ENCODE results near the gene MAP3K4.

Gene MAP3K4

DNA sequence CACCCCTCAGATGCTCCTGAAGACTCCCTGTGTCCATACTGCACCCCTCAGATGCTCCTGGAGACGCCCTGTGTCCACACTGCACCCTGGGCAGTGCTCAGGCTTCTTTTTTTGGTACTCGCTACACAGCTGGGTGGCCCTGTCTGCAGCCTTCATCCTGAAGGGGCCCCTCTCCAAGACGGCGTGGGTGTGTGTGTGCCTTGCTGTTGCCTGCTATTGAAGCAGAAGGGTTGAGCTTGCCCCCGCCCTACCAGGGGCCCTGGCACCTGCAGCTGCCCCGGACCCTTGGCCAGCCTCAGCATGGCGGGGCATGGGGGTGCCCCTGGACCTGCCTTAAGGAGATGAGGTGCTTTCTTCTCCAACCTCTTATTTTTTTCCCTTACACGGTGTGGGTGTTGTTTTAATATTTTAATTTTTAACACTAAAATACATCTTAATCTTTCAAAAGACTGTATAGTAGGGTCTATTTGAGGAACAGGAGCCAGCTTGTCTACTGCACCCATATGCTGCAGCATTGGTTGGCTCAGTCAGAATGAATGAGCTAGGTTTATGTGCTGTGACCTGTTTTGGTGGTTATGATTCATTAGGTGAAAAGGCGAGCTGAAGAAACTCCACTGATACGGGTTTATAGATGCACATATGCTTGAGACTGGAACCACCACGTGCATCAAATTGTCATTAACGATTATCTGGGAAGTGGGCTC, 146.4 kb downstream of the MAP3K4 start:
- no peak overlapping the region for H3K4me3 ChIP-seq (ENCODE audit: low read depth in 1 of 5, low read length in 5 of 5)
- no peak overlapping the region for H3K9ac ChIP-seq (ENCODE audit: low read length in 5 of 5)
- H3K9me3 ChIP-seq (ENCODE audit: control insufficient read depth in 5 of 5, low read length in 5 of 5) = no peaks in the 10 kb centered on the region
- peaks cover 0 to 9% (median 3%) of the 10 kb centered on the region in 5 donors for H3K4me1 ChIP-seq (ENCODE audit: control insufficient read depth in 5 of 5, insufficient read depth in 5 of 5, low read length in 5 of 5)
- peaks cover 0 to 48% (median 26%) of the 10 kb centered on the region in 5 donors for H3K36me3 ChIP-seq (ENCODE audit: control insufficient read depth in 5 of 5, insufficient read depth in 5 of 5, low read length in 5 of 5)
- H3K27ac ChIP-seq (ENCODE audit: low read depth, low read length) = no peak overlapping the region
- H3K27me3 ChIP-seq (ENCODE audit: control insufficient read depth in 5 of 5, insufficient read depth in 4 of 5, low read length in 5 of 5) = no peaks in the 10 kb centered on the region

DNA sequence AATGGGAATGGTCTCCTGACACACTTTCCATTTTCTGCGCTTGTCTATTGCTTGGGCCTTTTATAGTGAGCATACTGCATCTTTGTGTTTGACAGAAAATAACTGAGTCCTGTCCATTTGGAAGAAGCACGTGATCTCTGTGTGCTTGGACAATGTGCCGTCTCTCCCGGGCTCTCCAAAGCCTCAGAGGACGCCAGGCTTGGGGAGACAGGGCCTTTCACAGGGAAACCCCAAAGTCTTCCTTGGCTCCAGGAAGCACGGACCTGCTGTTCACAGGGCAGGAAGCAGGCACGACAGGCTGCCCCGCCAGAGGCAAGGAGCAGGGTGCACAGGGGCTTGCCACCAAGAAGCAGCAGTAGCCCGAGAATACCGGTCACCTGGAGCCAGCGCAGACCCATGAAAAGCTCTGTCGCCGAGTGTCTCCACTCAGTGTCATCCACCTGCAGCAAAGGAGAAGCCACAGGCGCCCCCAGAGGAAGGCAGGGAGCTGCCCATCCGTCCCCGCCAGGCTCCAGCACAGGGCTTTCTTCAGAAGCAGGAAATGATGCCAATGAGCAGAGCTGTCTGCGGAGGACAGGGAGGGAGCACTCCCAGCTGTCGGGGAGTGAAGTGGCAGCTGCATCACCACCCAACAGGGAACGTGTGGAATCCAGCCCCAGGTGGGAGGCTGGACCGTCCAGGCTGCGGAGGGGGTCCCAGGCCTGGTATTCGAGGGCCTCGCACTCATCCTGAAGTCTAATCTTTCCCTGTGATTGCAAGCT, 147.2 kb downstream of the MAP3K4 start:
- no peak overlapping the region for H3K4me3 ChIP-seq (ENCODE audit: low read depth in 1 of 5, low read length in 5 of 5)
- peaks cover 0 to 9% (median 3%) of the 10 kb centered on the region in 5 donors for H3K4me1 ChIP-seq (ENCODE audit: control insufficient read depth in 5 of 5, insufficient read depth in 5 of 5, low read length in 5 of 5)
- no peaks in the 10 kb centered on the region for H3K27me3 ChIP-seq (ENCODE audit: control insufficient read depth in 5 of 5, insufficient read depth in 4 of 5, low read length in 5 of 5)
- H3K9me3 ChIP-seq (ENCODE audit: control insufficient read depth in 5 of 5, low read length in 5 of 5) = no peaks in the 10 kb centered on the region
- H3K36me3 ChIP-seq (ENCODE audit: control insufficient read depth in 5 of 5, insufficient read depth in 5 of 5, low read length in 5 of 5) = peaks cover 0 to 48% (median 26%) of the 10 kb centered on the region in 5 donors
- no peak overlapping the region for H3K9ac ChIP-seq (ENCODE audit: low read length in 5 of 5)
- no peak overlapping the region for H3K27ac ChIP-seq (ENCODE audit: low read depth, low read length)

DNA sequence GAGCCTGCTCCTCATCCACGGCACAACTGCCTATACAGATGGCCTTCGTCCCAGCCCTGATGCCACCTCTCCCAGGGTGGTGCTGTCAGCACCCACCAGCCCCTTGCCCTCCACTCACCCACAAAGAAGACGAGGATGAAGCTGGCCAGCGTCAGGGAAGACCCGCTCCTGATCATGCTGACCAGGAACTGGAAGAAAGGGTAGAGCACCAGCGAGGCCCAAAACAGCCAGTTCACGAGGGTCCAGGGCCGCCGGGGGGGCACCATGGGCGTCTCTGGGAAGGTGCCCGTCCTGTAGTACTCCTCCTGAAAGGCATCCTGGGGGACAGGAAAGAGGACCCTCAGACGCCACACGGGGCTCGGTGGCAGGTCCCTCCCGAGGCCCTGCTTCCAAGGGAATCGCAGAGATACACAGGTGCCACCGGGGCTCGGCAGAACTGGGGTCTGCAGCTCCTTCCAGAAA, 147.8 kb downstream of the MAP3K4 start:
- Histone ChIP-seq H3K27me3 (ENCODE audit: control insufficient read depth in 5 of 5, insufficient read depth in 4 of 5, low read length in 5 of 5) (no peaks in the 10 kb centered on the region), H3K9ac (ENCODE audit: low read length in 5 of 5) (no peak overlapping the region), H3K4me1 (ENCODE audit: control insufficient read depth in 5 of 5, insufficient read depth in 5 of 5, low read length in 5 of 5) (peaks cover 0 to 9% (median 0%) of the 10 kb centered on the region in 5 donors), H3K27ac (ENCODE audit: low read depth, low read length) (no peak overlapping the region), H3K4me3 (ENCODE audit: low read depth in 1 of 5, low read length in 5 of 5) (no peak overlapping the region), H3K9me3 (ENCODE audit: control insufficient read depth in 5 of 5, low read length in 5 of 5) (no peaks in the 10 kb centered on the region), H3K36me3 (ENCODE audit: control insufficient read depth in 5 of 5, insufficient read depth in 5 of 5, low read length in 5 of 5) (peaks cover 0 to 44% (median 26%) of the 10 kb centered on the region in 5 donors)

DNA sequence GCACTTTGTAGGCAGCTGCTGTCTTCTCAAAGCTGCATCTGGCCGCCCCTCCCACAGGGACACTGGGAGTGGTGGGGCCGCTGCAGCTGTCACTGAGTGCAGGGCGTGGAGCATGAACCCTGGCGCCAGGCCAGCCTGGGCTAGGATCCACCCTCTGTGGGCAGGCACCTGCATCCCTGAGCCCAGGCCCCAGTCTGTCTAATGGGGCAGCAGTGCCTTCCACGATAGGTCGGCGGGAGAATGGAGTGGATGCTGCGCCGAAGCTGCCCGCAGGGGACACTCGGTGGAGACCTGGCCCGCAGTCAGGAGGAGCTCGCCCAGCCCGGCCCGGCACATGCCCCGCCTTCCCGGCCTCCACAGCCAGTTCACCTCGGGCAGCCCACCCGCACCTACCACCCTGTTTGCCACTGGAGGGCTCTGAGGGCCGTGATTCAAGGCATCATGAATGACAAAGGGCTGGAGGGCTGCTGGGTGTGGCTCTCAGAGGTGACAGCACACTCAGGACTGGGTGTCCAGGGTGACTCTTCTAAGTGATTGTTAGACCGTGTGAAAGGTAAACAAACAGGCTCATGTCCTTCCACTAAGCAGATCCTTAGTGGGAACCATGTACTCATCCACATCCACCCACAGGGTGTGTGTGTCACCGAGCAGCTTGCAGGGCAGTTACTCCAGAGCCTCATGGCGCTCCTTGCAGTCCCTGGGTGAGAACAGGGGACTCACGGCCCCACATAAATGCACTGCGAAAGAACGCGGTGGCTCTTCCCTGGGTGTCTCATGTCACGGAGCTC, 148.4 kb downstream of the MAP3K4 start:
- no peak overlapping the region for H3K27ac ChIP-seq (ENCODE audit: low read depth, low read length)
- H3K9ac ChIP-seq (ENCODE audit: low read length in 5 of 5) = no peak overlapping the region
- no peak overlapping the region for H3K4me3 ChIP-seq (ENCODE audit: low read depth in 1 of 5, low read length in 5 of 5)
- peaks cover 0 to 40% (median 24%) of the 10 kb centered on the region in 5 donors for H3K36me3 ChIP-seq (ENCODE audit: control insufficient read depth in 5 of 5, insufficient read depth in 5 of 5, low read length in 5 of 5)
- no peaks in the 10 kb centered on the region for H3K9me3 ChIP-seq (ENCODE audit: control insufficient read depth in 5 of 5, low read length in 5 of 5)
- no peaks in the 10 kb centered on the region for H3K27me3 ChIP-seq (ENCODE audit: control insufficient read depth in 5 of 5, insufficient read depth in 4 of 5, low read length in 5 of 5)
- H3K4me1 ChIP-seq (ENCODE audit: control insufficient read depth in 5 of 5, insufficient read depth in 5 of 5, low read length in 5 of 5) = peaks cover 0 to 9% (median 0%) of the 10 kb centered on the region in 5 donors

DNA sequence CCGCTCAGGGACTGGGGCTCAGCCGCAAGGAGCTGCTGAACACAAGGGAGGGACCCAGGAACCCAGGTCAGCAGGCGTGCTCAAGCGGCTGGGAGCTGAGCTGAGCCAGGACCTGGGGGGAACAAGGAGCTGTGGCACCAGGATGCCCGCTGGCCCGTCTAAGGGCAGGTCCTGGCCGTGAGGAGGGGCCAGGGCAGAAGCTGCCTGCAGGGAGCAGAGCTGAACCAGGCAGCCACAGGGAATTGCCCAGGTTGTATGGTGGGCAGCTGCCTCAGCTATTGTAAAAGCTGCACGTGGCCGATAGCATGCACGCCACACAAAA, 148.9 kb downstream of the MAP3K4 start:
- no peak overlapping the region for H3K4me3 ChIP-seq (ENCODE audit: low read depth in 1 of 5, low read length in 5 of 5)
- H3K27me3 ChIP-seq (ENCODE audit: control insufficient read depth in 5 of 5, insufficient read depth in 4 of 5, low read length in 5 of 5) = no peaks in the 10 kb centered on the region
- no peaks in the 10 kb centered on the region for H3K9me3 ChIP-seq (ENCODE audit: control insufficient read depth in 5 of 5, low read length in 5 of 5)
- no peak overlapping the region for H3K27ac ChIP-seq (ENCODE audit: low read depth, low read length)
- H3K36me3 ChIP-seq (ENCODE audit: control insufficient read depth in 5 of 5, insufficient read depth in 5 of 5, low read length in 5 of 5) = peaks cover 0 to 41% (median 21%) of the 10 kb centered on the region in 5 donors
- H3K4me1 ChIP-seq (ENCODE audit: control insufficient read depth in 5 of 5, insufficient read depth in 5 of 5, low read length in 5 of 5) = peaks cover 0 to 9% (median 0%) of the 10 kb centered on the region in 5 donors
- H3K9ac ChIP-seq (ENCODE audit: low read length in 5 of 5) = no peak overlapping the region

DNA sequence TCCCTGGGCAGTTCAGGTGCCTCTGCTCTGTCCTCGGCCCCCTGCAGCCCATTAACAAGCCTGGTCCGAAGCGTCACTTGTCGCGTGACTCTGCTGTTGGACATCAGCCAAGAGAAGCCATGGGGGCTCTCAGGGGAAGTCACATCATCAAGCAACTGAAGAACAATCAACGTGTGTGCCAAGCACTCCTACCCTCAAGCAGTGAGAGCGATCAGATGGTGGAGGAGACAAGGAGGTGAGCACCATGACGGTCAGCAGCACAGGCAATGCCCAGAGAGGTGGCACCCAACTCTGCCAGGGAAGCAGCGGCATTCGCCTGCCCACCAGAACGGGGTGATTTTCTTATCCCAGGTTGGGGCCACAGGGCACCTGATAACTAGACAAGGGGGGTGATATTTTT, 149.6 kb downstream of the MAP3K4 start:
- H3K4me1 ChIP-seq (ENCODE audit: control insufficient read depth in 5 of 5, insufficient read depth in 5 of 5, low read length in 5 of 5) = peaks cover 0 to 9% (median 0%) of the 10 kb centered on the region in 5 donors
- H3K36me3 ChIP-seq (ENCODE audit: control insufficient read depth in 5 of 5, insufficient read depth in 5 of 5, low read length in 5 of 5) = peaks cover 0 to 39% (median 16%) of the 10 kb centered on the region in 5 donors
- H3K27me3 ChIP-seq (ENCODE audit: control insufficient read depth in 5 of 5, insufficient read depth in 4 of 5, low read length in 5 of 5) = no peaks in the 10 kb centered on the region
- H3K9ac ChIP-seq (ENCODE audit: low read length in 5 of 5) = no peak overlapping the region
- H3K27ac ChIP-seq (ENCODE audit: low read depth, low read length) = no peak overlapping the region
- no peaks in the 10 kb centered on the region for H3K9me3 ChIP-seq (ENCODE audit: control insufficient read depth in 5 of 5, low read length in 5 of 5)
- H3K4me3 ChIP-seq (ENCODE audit: low read depth in 1 of 5, low read length in 5 of 5) = no peak overlapping the region

DNA sequence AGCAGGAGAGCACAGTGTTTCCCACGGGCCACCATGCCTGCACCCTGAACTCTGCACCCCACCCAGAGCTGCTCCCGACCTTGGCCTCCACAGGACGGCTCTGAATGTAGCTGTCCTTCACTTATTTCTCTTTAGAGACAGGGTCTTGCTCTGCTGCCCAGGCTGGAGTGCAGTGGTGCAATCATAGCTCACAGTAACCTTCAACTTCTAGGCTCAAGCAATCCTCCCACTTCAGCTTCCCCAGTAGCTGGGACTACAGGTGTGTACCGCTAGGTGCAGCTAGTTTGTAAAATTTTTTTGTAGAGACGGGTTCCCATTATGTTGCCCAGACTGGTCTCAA, 151.4 kb downstream of the MAP3K4 start:
- H3K27me3 ChIP-seq (ENCODE audit: control insufficient read depth in 5 of 5, insufficient read depth in 4 of 5, low read length in 5 of 5) = no peaks in the 10 kb centered on the region
- peaks cover 0 to 9% (median 0%) of the 10 kb centered on the region in 5 donors for H3K4me1 ChIP-seq (ENCODE audit: control insufficient read depth in 5 of 5, insufficient read depth in 5 of 5, low read length in 5 of 5)
- H3K9me3 ChIP-seq (ENCODE audit: control insufficient read depth in 5 of 5, low read length in 5 of 5) = no peaks in the 10 kb centered on the region
- no peak overlapping the region for H3K4me3 ChIP-seq (ENCODE audit: low read depth in 1 of 5, low read length in 5 of 5)
- H3K27ac ChIP-seq (ENCODE audit: low read depth, low read length) = no peak overlapping the region
- no peak overlapping the region for H3K9ac ChIP-seq (ENCODE audit: low read length in 5 of 5)
- peaks cover 0 to 34% (median 12%) of the 10 kb centered on the region in 5 donors for H3K36me3 ChIP-seq (ENCODE audit: control insufficient read depth in 5 of 5, insufficient read depth in 5 of 5, low read length in 5 of 5)

DNA sequence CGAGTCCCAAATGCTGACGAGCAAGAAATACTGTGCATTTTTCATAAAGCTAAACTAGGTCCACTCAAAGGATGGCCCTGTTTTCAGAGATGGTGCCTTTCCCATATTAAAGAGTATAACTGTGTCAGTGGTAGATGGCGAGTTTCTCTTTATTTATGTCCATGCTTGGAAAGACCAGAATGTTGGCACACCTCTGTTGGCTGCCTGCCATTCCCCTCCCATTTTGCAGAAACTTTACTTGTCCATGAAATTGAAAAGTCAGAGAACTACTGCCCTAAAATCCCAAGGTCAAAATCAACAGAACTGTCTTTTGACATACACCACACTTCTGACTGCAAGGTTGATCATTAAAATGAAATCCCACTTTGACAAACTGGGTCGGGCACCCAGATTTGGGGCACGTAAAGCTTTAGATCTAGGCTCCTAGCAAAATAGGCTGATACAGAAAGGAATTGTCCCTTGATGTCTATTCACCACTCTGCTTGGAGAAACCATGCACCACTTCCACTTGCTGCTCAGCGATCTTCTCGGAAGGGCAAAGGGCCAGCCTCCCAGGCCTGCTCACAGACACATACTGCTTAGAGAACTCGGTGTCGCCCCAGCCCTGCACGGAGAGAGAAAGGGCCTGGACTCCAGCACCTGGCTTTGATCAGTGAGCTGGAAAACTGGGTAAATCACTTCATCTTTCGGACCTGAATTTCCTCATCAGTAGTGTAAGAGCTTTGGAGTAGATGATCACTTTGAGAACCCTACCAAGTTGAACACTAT, 152.3 kb downstream of the MAP3K4 start:
- no peaks in the 10 kb centered on the region for H3K9me3 ChIP-seq (ENCODE audit: control insufficient read depth in 5 of 5, low read length in 5 of 5)
- H3K27me3 ChIP-seq (ENCODE audit: control insufficient read depth in 5 of 5, insufficient read depth in 4 of 5, low read length in 5 of 5) = no peaks in the 10 kb centered on the region
- peaks cover 0 to 29% (median 12%) of the 10 kb centered on the region in 5 donors for H3K36me3 ChIP-seq (ENCODE audit: control insufficient read depth in 5 of 5, insufficient read depth in 5 of 5, low read length in 5 of 5)
- H3K9ac ChIP-seq (ENCODE audit: low read length in 5 of 5) = no peak overlapping the region
- peaks cover 0 to 9% (median 0%) of the 10 kb centered on the region in 5 donors for H3K4me1 ChIP-seq (ENCODE audit: control insufficient read depth in 5 of 5, insufficient read depth in 5 of 5, low read length in 5 of 5)
- H3K4me3 ChIP-seq (ENCODE audit: low read depth in 1 of 5, low read length in 5 of 5) = no peak overlapping the region
- H3K27ac ChIP-seq (ENCODE audit: low read depth, low read length) = no peak overlapping the region

DNA sequence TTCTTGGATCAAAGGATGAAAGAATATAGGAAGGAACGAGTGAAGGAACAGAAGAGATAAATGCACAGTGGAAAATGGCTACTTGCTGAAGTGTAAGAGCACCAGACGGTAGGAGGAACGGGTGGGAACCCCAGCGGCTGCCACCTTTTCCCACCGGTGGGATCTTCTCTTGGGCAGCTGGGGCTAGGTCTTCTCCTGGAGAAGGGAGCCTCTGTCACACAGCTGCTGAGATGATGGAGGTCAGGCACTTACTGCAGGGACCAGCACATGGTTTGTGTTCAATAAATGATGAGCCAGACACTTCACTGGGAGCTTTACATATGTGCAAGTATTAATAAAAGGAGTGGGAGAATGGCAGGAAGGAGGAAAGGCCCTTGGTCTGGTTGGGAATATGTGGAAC, 158.6 kb downstream of the MAP3K4 start:
- no peaks in the 10 kb centered on the region for H3K4me1 ChIP-seq (ENCODE audit: control insufficient read depth in 5 of 5, insufficient read depth in 5 of 5, low read length in 5 of 5)
- H3K27ac ChIP-seq (ENCODE audit: low read depth, low read length) = no peak overlapping the region
- H3K9ac ChIP-seq (ENCODE audit: low read length in 5 of 5) = no peak overlapping the region
- no peaks in the 10 kb centered on the region for H3K9me3 ChIP-seq (ENCODE audit: control insufficient read depth in 5 of 5, low read length in 5 of 5)
- H3K27me3 ChIP-seq (ENCODE audit: control insufficient read depth in 5 of 5, insufficient read depth in 4 of 5, low read length in 5 of 5) = no peaks in the 10 kb centered on the region
- H3K4me3 ChIP-seq (ENCODE audit: low read depth in 1 of 5, low read length in 5 of 5) = no peak overlapping the region
- peaks cover 0 to 66% (median 27%) of the 10 kb centered on the region in 5 donors for H3K36me3 ChIP-seq (ENCODE audit: control insufficient read depth in 5 of 5, insufficient read depth in 5 of 5, low read length in 5 of 5)
